Subcutaneous adipose tissue (tissue), 4 donors: ENCODE measurements around the gene GABRD. TPM values are rescaled to one million over a fixed set of nuclear protein-coding genes. Genes with fewer than 3 reads are reported as not detected.

Experiments used
- total RNA-seq, 4 donors: library from RNA; depleted of rRNA; stranded (reverse); fragments of >200 nt; gene quantifications; one replicate each; pipeline ENCODE4 v1.1.0, GENCODE V29; 2016
- TF ChIP-seq, protein P1 (sequence below): fragments of 450-650 bp; IDR thresholded peaks from one replicate; pipeline ENCODE4 v1.5.1; 2016; ENCODE audit warnings: low read depth, mild to moderate bottlenecking, control low read depth, antibody characterized with exemption, moderate library complexity

GABRD gene
- total RNA-seq, 4 donors from 2014 or later: 1.3 TPM; not detected in 3

DNA sequence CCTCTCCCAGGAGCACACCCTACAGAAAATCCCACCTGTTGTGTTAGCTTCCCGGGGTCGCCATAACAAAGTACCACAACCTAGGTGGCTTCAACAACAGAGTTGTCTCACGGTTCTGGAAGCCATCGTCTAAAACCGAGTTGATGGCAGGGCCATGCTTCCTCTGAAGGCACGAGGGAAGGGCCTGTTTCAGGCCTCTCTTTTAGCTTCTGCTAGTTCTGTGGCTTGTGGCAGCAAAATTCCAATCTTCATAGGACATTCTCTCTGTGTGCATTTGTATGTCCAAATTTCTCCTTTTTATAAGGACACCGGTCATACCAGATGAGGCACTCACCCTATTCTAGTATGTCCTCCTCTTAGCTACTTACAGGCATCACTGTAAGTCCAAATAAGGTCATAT is 18.7 kb upstream of the GABRD start:
- TF ChIP-seq, protein P1, sequence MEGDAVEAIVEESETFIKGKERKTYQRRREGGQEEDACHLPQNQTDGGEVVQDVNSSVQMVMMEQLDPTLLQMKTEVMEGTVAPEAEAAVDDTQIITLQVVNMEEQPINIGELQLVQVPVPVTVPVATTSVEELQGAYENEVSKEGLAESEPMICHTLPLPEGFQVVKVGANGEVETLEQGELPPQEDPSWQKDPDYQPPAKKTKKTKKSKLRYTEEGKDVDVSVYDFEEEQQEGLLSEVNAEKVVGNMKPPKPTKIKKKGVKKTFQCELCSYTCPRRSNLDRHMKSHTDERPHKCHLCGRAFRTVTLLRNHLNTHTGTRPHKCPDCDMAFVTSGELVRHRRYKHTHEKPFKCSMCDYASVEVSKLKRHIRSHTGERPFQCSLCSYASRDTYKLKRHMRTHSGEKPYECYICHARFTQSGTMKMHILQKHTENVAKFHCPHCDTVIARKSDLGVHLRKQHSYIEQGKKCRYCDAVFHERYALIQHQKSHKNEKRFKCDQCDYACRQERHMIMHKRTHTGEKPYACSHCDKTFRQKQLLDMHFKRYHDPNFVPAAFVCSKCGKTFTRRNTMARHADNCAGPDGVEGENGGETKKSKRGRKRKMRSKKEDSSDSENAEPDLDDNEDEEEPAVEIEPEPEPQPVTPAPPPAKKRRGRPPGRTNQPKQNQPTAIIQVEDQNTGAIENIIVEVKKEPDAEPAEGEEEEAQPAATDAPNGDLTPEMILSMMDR: no peak

- TF ChIP-seq, protein P1: no peak
Observed at GRCh38 chr1:2000850-2001249, 18.3 kb upstream of the GABRD start.

GRCh38 chr1:2001773-2002411 is 17.3 kb upstream of the GABRD start:
- TF ChIP-seq, protein P1: no peak

- TF ChIP-seq, protein P1: no peak
Observed at GRCh38 chr1:2003541-2004131, 15.5 kb upstream of the GABRD start, which contains the start of gene CFAP74. CFAP74 (minus strand) TSS chr1:2003786; CDS start chr1:1990956, 12,830 bp downstream.

- TF ChIP-seq, protein P1: no peak
Observed at GRCh38 chr1:2004856-2005255, 14.3 kb upstream of the GABRD start.

GRCh38 chr1:2009101-2010053 is 9.8 kb upstream of the GABRD start:
- TF ChIP-seq, protein P1: no peak

DNA sequence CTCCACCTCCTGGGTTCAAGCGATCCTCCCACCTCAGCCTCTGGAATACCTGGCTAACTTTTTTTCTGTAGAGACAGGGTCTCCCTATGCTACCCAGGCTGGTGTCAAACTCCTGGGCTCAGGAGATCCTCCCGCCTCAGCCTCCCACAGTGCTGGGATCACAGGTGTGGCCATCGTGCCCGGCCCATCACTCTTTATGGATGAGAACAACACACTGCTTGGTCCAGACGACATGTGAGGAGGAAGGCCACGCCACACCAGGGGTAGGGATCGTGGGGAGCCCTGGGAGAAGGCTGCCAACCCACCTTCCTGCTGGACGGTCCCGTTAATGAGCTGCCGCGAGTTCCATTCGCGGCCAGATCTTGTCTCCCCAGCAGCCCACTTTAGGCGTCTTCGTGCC is 5.0 kb upstream of the GABRD start:
- TF ChIP-seq, protein P1: no peak
